CD14-positive monocyte (primary cell): ENCODE measurements around the gene FCN3. TPM values are rescaled to one million over a fixed set of nuclear protein-coding genes. Genes with fewer than 3 reads are reported as not detected.

Source experiments
- DNase-seq, 3 donors: peaks; one replicate each; pipeline ENCODE4 v3.0.0-alpha.2; 2011 to 2022
- H2AFZ ChIP-seq: 2 replicates; pipeline ENCODE4 v1.6.0; 2012; ENCODE audit warnings: mild to moderate bottlenecking, low read depth, low read length, inconsistent platforms; ENCODE audit not compliant: insufficient read depth, poor library complexity, severe bottlenecking
- H3K27ac ChIP-seq, 2 donors: 1 replicate in 1 of 2; 2 replicates in 1 of 2; pipeline ENCODE4 v1.5.1; 2012 to 2013; ENCODE audit warnings: low read length in 2 of 2, control low read depth in 1 of 2, inconsistent platforms in 1 of 2, low read depth in 1 of 2, mild to moderate bottlenecking in 1 of 2
- H3K27me3 ChIP-seq, 2 donors: one replicate each; pipeline versions ENCODE4 v1.6.0 to v1.6.1; 2011 to 2013; ENCODE audit warnings: low read length in 2 of 2; ENCODE audit not compliant: control insufficient read depth in 2 of 2, insufficient read depth in 2 of 2
- H3K36me3 ChIP-seq, 2 donors: replicated peaks in 1 of 2; 1 replicate in 1 of 2; 2 replicates in 1 of 2; pipeline versions ENCODE4 v1.5.1 to v1.6.1; 2012 to 2013; ENCODE audit warnings: low read length in 2 of 2, control low read depth in 1 of 2, inconsistent platforms in 1 of 2, mild to moderate bottlenecking in 1 of 2; ENCODE audit not compliant: insufficient read depth in 2 of 2, control insufficient read depth in 1 of 2
- H3K4me1 ChIP-seq, 2 donors: 1 replicate in 1 of 2; 2 replicates in 1 of 2; pipeline versions ENCODE4 v1.5.1 to v1.6.1; 2012 to 2013; ENCODE audit warnings: low read length in 2 of 2, control low read depth in 1 of 2, inconsistent platforms in 1 of 2, mild to moderate bottlenecking in 1 of 2, moderate library complexity in 1 of 2; ENCODE audit not compliant: insufficient read depth in 2 of 2, control insufficient read depth in 1 of 2
- H3K4me2 ChIP-seq: replicated peaks from 2 replicates; pipeline ENCODE3; 2012; ENCODE audit warnings: low read length, moderate library complexity, mild to moderate bottlenecking; ENCODE audit not compliant: poor library complexity, severe bottlenecking; ENCODE audit errors: extremely low read depth
- H3K4me3 ChIP-seq, 3 experiments: fragments of 200-600 bp in 1 of 3; sonication (generic) in 1 of 3; replicated peaks in 1 of 3; 1 replicate in 2 of 3; 2 replicates in 1 of 3; pipeline ENCODE4 v1.5.1; 2011 to 2013; ENCODE audit warnings: low read length in 3 of 3, mild to moderate bottlenecking in 3 of 3, control low read depth in 2 of 3, low read depth in 2 of 3, inconsistent platforms in 1 of 3, moderate library complexity in 1 of 3
- H3K79me2 ChIP-seq: 2 replicates; pipeline ENCODE4 v1.6.0; 2012; ENCODE audit warnings: mild to moderate bottlenecking, control low read depth, inconsistent platforms, low read length, moderate library complexity; ENCODE audit not compliant: insufficient read depth
- H3K9ac ChIP-seq: 2 replicates; pipeline ENCODE4 v1.6.0; 2017; ENCODE audit warnings: low read length, mild to moderate bottlenecking; ENCODE audit not compliant: insufficient read depth, poor library complexity, severe bottlenecking
- H3K9me3 ChIP-seq, 2 donors: replicated peaks in 1 of 2; 1 replicate in 1 of 2; 2 replicates in 1 of 2; pipeline versions ENCODE4 v1.5.1 to v1.6.1; 2012 to 2013; ENCODE audit warnings: low read length in 2 of 2, control low read depth in 1 of 2; ENCODE audit not compliant: control insufficient read depth in 1 of 2, insufficient read depth in 1 of 2
- H4K20me1 ChIP-seq: 2 replicates; pipeline ENCODE4 v1.6.0; 2012; ENCODE audit warnings: mild to moderate bottlenecking, low read length, control low read depth, moderate library complexity; ENCODE audit not compliant: insufficient read depth
- H3K27ac Mint-ChIP-seq, 7 donors: one replicate each; pipeline ENCODE4 v1.8.0; 2020; ENCODE audit warnings: mild to moderate bottlenecking in 7 of 7, mixed read lengths in 7 of 7, moderate library complexity in 6 of 7, inconsistent platforms in 2 of 7
- H3K27me3 Mint-ChIP-seq, 3 donors: one replicate each; pipeline ENCODE4 v1.8.0; 2021 to 2022; ENCODE audit warnings: low read depth in 3 of 3, mild to moderate bottlenecking in 3 of 3, mixed read lengths in 3 of 3, moderate library complexity in 3 of 3, inconsistent platforms in 1 of 3
- H3K36me3 Mint-ChIP-seq, 2 donors: one replicate each; pipeline ENCODE4 v1.8.0; 2020; ENCODE audit warnings: mixed read lengths in 2 of 2, inconsistent platforms in 1 of 2, mild to moderate bottlenecking in 1 of 2
- H3K4me1 Mint-ChIP-seq: one replicate; pipeline ENCODE4 v1.8.0; 2020; ENCODE audit warnings: mild to moderate bottlenecking, mixed read lengths
- H3K4me3 Mint-ChIP-seq, 2 donors: one replicate each; pipeline ENCODE4 v1.8.0; 2020; ENCODE audit warnings: mild to moderate bottlenecking in 2 of 2, mixed read lengths in 2 of 2, moderate library complexity in 1 of 2
- H3K9me3 Mint-ChIP-seq, 7 donors: one replicate each; pipeline ENCODE4 v1.8.0; 2020 to 2022; ENCODE audit warnings: mixed read lengths in 7 of 7, mild to moderate bottlenecking in 6 of 7, moderate library complexity in 6 of 7, inconsistent platforms in 2 of 7
- CTCF ChIP-seq: fragments of 200-600 bp; IDR thresholded peaks from one replicate; pipeline ENCODE4 v1.8.0; 2022; ENCODE audit warnings: antibody characterized with exemption, mild to moderate bottlenecking
- WGBS: methylation state at CpG from one replicate; pipeline ENCODE4 v1.1.5; 2013; ENCODE audit warnings: missing lambda C conversion rate; ENCODE audit not compliant: insufficient coverage; 5-methylcytosine and 5-hydroxymethylcytosine counted together
- intact Hi-C, 2 donors: fragments of 100-400 bp; cut with micrococcal nuclease; formaldehyde crosslinking; loops; one replicate each; pipeline versions ENCODE4 v1.15.0 to v1.15.1; 2023
- polyA plus RNA-seq, 3 donors: library from polyadenylated mRNA; depleted of rRNA in 1 of 3; unstranded in 2 of 3; stranded (reverse) in 1 of 3; fragments of 300-500 nt in 2 of 3; fragments of >200 nt in 1 of 3; fragmentation: Illumina TruSeq in 2 of 3; gene quantifications; 1 replicate in 2 of 3; 2 replicates in 1 of 3; pipeline ENCODE4 v1.2.3, GENCODE V29; 2012 to 2021

The FCN3 gene
- polyA plus RNA-seq, 3 donors: not detected

GRCh38 chr1:27383661-27384060 is 9.0 kb upstream of the FCN3 start:
- no peak for DNase-seq
- H3K36me3 Mint-ChIP-seq: no peaks in the 10 kb centered on the region
- no peaks in the 10 kb centered on the region for H3K79me2 ChIP-seq
- no peak overlapping the region for H3K27ac ChIP-seq
- TF ChIP-seq CTCF: no peak
- H3K27me3 Mint-ChIP-seq: peaks cover 16 to 23% (median 18%) of the 10 kb centered on the region in 3 donors
- no peaks in the 10 kb centered on the region for H3K9me3 Mint-ChIP-seq
- peaks cover 0 to 6% of the 10 kb centered on the region in 2 donors for H3K4me1 ChIP-seq
- H3K9me3 ChIP-seq: no peaks in the 10 kb centered on the region
- peak overlapping the region in 1 of 7 donors; percentile 24 for H3K27ac Mint-ChIP-seq
- 91% methylated on average over 13 of the region's 13 CpGs for WGBS
- H2AFZ ChIP-seq: no peak overlapping the region
- no peaks in the 10 kb centered on the region for H4K20me1 ChIP-seq
- no peak overlapping the region for H3K9ac ChIP-seq
- H3K4me3 Mint-ChIP-seq: peak overlapping the region in 1 of 2 donors; percentile 57
- H3K36me3 ChIP-seq: no peaks in the 10 kb centered on the region
- intact Hi-C loops: no loop called here
- H3K27me3 ChIP-seq: peaks cover 0 to 8% of the 10 kb centered on the region in 2 donors
- no peak overlapping the region for H3K4me2 ChIP-seq
- H3K4me1 Mint-ChIP-seq: peaks cover 6% of the 10 kb centered on the region
- no peak overlapping the region for H3K4me3 ChIP-seq

- no peaks in the 10 kb centered on the region for H3K36me3 Mint-ChIP-seq
- H3K27ac Mint-ChIP-seq: peak within 1 kb of the TSS in 1 of 7 donors; percentile 24
Observed at GRCh38 chr1:27383039-27383605, 8.5 kb upstream of the FCN3 start, which contains the start of gene CD164L2. TSS of gene CD164L2 (minus strand) at chr1:27383333. CDS start at chr1:27383239, 94 bp downstream.

More at GRCh38 chr1:27383039-27383605, 8.5 kb upstream of the FCN3 start, which contains the start of gene CD164L2:
- H3K4me2 ChIP-seq: no peak within 1 kb of the TSS
- peaks cover 6% of the 10 kb centered on the region for H3K4me1 Mint-ChIP-seq
- no peaks in the 10 kb centered on the region for H3K9me3 Mint-ChIP-seq
- intact Hi-C loops: no loop called here
- peak within 1 kb of the TSS in 1 of 2 donors; percentile 57 for H3K4me3 Mint-ChIP-seq
- no peak within 1 kb of the TSS for H2AFZ ChIP-seq
- H3K27me3 Mint-ChIP-seq: peaks cover 16 to 22% (median 18%) of the 10 kb centered on the region in 3 donors
- no peak within 1 kb of the TSS for H3K9ac ChIP-seq
- TF ChIP-seq CTCF: no peak
- H3K4me1 ChIP-seq: peaks cover 0 to 6% of the 10 kb centered on the region in 2 donors
- no peak for DNase-seq
- no peaks in the 10 kb centered on the region for H3K36me3 ChIP-seq
- WGBS: 26% methylated on average over 41 of the region's 43 CpGs
- no peaks in the 10 kb centered on the region for H3K79me2 ChIP-seq
- H3K27me3 ChIP-seq: peaks cover 0 to 8% of the 10 kb centered on the region in 2 donors
- H3K4me3 ChIP-seq: no peak within 1 kb of the TSS
- no peak within 1 kb of the TSS for H3K27ac ChIP-seq
- no peaks in the 10 kb centered on the region for H3K9me3 ChIP-seq
- no peaks in the 10 kb centered on the region for H4K20me1 ChIP-seq
